GM18517 (cell line): ENCODE measurements around the gene GPR62.

Experiments used
- ATAC-seq: cut with Tn5 transposase; IDR thresholded peaks from one replicate; pipeline ENCODE4 v1.9.1; 2021; ENCODE audit warnings: mild to moderate bottlenecking, moderate library complexity; ENCODE audit not compliant: unreplicated experiment

The GPR62 gene

DNA sequence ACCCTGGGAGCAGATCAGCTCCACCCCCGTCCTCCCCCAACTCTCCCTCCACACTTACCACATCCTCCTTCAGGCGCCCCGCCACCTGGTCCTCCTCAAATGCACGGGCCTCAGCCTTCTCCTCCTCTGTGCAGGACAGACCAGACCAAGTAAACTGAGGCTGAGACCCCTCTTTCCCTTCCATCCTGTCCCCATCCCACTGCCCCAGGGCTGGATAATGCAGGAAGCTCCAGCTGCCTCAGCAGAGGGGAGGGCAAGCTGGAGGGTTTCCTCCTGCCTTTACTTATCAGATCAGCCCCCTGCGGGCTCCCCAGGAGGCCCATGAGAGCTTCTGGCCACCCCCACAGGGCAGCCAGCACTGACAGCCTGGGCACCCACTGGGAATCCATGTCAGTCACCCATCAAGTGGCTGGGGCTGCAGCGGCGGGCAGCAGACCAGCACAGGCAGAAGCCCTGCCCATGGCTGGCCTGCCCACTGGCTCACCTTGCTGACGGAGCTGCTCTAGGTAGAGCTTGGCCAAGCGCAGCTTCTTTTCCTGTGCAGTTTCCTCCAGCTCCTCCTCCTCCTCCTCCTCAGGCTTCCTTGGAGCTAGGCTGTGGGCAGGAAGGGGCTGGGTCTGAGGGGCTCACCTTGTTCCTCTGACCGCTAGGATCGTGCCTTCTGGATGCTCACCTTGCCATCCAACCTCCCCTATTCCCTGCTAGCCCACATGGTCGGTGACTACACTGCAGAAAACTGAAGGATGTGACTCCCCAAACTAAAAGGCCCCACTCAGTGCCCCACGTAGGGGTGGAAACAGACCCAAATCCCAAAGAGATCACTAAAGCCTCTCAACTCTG lies 17.4 kb upstream of the GPR62 start:
- no peak for ATAC-seq

DNA sequence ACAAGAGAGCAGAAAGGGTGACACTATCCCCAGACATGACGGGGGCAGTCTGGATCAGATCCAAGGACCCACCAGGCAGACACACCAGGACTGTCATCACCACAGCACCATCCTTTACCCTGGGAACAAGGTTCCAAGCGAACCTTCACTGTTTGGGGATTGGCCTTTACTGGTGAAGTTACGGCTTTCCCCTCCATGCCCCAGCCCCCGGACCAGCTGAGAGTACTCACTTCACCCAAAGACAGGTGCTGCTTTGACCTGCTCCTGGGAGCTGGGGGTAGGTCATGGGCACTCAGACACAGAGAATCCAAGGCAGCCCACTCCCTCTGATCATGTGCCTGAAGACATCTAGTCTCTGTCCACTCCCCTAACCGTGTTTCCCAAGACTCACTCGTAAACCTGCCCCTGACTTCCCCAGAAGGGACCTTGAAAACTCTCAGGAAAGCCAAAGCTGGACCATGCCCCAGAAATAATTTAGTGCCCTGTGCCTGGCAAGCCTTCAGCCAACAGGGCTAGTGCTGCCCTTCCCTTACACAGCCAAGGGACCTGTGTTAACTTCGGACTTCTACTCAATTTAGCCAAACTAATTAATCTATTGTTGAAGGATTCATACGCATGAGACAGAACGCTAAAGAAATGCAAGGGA lies 16.3 kb upstream of the GPR62 start:
- ATAC-seq = no peak

DNA sequence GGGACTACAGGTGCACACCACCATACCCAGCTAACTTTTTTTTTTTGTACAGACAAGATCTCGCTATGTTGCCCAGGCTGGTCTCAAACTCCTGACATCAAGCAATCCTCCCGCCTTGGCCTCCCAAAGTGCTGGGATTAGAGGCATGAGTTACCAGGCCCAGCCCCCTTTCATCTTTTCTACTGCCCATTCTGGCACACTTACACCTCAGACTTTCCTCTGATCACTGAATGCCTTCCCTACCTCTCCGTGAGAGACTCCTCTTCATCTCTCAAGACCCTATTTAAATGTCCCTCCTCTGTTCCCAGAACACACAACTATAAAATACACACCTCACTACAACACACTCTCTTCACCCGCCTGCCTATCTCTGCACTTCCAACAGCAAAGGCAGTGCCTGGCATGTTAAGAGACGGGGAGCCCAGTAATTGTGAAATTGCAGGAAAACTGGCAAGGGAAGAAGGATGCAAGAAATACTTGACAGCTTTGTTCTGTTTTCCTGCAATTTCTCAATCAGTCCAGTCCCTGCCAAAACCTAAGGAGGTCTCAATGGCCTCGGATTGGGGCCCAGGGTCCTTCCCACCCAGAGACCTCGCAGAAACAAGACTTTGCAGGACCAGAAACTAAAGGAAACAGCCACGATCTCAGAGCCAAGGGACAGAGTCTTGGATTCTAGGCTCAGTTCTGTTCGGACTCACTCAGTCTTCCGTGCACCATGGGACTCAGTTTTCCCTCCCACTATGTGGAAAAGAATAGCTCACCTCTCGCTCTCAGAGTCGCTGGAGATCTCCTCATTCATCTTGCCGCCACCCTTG lies 14.3 kb upstream of the GPR62 start:
- ATAC-seq = no peak

DNA sequence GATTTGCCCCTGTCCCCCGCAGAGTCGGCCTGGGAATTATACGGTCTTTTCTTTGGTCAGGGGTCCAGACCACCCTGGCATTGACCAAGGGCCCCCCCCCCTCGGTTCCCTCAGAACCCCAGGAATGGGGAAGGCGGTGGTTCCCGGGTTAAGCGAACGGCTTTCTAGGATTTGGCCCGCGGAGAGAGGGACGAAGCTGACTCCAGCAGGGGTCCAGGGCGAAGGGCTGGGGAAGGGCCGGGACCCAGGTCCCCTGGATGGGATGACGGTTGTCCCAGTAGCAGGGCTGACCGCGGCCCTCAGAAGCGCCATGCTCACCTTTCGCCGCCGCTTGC lies 13.8 kb upstream of the GPR62 start:
- ATAC-seq = peak; percentile 14

DNA sequence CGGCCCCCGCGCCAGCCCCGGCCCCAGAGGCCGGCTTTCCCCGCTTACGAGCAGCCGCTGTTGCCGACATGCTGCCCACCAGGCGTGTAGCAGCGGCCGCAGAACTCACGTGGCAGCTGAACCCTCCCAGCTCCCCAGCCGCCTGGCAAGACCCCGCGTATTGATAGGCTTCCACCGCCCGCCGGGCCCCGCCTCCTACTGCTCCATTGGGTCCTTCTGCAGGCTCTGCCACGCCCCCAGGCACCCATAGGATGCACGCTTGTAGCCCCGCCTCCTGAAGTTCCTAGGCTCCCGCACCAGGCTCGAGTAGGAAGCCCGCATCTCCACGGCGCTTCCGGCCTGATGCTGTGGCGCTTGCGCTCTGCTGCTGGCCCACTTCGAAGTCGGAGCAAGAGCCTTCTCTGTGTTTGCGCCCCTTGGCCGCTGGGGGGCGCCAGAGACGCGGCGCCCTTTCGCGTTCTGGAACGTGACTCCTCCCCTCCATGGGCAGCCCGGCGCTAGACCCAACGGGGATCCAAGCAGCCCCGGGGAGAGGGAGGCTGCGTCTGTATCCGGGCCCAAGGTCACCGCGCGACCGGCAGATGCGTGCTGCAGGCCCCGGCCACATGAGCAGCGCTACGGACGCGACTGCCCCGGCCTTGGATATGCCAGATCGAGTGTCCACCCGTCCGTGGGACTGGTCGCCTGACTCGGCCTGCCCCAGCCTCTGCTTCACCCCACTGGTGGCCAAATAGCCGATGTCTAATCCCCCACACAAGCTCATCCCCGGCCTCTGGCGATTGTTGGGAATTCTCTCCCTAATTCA lies 13.2 kb upstream of the GPR62 start, which contains the start of the genes PARP3 and RRP9:
Gene PARP3 (plus strand): TSS at position 566 of the 805 bp plus-strand sequence. CDS start 993 bp downstream, outside the sequence.
Gene RRP9 (minus strand): TSS at position 107 of the 805 bp plus-strand sequence. CDS start 37 bp downstream, at position 70.
- ATAC-seq = peak; percentile 90

DNA sequence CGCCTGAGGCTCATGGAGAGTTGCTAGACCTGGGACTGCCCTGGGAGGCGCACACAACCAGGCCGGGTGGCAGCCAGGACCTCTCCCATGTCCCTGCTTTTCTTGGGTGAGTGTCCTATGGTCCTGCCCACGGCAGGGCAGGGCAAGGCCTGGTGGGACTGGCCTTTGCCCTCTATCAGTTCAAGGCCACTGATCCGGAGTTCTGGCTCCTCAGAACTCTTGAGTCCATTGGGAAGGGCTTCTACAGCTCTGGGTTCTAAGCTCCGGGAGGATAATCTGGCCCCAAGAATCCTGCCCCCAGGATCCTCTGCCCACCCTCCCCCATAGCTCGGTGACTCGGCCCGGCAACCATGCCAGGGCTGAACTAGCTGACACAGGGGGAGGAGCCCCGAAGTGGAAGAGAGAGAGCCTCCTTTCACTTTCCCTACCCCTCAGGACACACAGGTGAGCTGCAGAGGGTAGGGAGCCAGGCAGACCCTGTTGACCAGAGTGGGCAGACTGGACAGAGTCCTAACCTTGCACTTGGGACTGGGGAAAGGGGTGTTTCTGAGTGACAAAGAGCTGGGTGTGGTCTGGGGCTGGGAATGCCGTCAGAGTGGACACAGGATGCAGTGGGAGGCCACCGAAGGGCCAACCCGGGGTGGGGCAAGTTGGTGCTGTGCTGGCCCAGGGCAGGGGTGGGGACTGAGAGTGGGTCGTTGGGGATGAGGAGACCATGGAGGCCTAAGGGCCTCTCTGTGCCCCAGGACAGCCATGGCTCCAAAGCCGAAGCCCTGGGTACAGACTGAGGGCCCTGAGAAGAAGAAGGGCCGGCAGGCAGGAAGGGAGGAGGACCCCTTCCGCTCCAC lies 12.4 kb upstream of the GPR62 start:
- ATAC-seq = no peak

DNA sequence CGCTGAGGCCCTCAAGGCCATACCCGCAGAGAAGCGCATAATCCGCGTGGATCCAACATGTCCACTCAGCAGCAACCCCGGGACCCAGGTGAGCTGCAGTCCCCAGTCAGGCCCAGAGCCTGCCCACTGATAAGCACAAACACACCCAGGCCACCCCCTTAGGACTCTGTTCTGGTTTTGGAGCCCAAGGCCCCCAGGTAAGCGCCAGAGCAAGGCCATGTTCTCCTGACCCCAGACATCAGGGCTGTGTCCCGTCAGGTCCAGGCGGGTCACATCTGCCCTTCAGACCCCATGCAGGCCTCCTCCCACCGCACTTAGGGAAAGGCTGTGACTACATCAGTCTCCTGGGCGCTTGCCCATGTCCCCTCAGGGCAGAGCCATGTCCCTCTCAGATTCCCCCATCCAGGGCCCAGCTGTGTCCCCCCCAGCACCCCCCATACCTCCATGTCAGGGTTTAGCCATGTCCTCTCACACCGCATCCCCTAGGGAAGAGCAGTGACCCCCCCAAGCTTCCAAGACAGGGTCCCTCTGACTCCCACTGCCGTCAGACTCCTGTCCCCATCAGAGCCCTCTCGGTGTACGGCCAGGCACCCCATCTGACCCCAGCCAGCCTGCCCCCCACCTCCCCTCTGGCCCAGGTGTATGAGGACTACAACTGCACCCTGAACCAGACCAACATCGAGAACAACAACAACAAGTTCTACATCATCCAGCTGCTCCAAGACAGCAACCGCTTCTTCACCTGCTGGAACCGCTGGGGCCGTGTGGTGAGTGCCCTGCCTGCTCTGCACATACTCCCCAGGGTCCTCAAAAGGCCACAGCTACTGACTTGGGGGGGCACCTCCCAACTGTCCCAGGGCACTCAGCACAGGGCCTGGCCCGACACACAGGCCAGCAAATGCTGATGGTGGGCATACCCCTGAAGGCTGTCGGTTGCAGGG lies 11.5 kb upstream of the GPR62 start:
- ATAC-seq = no peak

DNA sequence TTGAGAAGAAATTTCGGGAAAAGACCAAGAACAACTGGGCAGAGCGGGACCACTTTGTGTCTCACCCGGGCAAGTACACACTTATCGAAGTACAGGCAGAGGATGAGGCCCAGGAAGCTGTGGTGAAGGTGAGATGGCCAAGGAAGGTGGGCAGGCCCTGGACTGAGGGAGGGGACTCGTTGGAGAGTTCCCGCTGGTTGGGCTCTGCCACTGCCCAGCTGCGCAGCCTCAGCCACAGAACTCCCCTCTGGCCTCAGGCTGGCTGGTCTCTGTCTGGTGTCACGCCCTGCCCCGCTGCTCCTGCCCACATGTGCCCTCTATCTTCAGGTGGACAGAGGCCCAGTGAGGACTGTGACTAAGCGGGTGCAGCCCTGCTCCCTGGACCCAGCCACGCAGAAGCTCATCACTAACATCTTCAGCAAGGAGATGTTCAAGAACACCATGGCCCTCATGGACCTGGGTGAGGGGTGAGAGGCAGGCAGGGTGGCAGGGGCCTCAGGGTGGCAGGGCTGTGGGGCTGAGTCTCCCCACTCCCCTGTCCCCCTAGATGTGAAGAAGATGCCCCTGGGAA lies 10.6 kb upstream of the GPR62 start:
- ATAC-seq = no peak

DNA sequence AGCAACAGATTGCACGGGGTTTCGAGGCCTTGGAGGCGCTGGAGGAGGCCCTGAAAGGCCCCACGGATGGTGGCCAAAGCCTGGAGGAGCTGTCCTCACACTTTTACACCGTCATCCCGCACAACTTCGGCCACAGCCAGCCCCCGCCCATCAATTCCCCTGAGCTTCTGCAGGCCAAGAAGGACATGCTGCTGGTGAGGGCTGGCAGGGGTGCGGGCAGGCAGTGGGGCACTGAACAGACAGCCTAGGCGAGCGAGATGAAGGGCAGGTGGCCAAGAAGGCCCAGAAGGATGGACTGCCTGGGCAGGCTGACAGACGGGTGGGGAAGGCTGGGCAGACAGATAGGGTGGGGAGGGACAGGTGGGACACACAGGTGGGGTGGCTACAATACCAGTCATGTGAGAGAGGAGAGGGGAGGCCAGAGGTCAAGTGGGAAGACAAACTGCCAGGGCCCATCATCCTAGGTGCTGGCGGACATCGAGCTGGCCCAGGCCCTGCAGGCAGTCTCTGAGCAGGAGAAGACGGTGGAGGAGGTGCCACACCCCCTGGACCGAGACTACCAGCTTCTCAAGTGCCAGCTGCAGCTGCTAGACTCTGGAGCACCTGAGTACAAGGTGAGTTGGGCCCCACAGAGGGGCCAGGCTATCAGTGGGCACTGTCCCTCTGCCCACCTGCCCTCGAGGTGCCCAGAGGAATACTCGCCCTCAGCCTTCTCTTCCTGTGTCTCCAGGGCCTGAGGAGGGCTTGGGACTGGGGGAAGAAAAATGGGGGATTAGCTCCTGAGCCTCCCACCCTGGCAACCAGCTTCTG lies 9.9 kb upstream of the GPR62 start:
- no peak for ATAC-seq

DNA sequence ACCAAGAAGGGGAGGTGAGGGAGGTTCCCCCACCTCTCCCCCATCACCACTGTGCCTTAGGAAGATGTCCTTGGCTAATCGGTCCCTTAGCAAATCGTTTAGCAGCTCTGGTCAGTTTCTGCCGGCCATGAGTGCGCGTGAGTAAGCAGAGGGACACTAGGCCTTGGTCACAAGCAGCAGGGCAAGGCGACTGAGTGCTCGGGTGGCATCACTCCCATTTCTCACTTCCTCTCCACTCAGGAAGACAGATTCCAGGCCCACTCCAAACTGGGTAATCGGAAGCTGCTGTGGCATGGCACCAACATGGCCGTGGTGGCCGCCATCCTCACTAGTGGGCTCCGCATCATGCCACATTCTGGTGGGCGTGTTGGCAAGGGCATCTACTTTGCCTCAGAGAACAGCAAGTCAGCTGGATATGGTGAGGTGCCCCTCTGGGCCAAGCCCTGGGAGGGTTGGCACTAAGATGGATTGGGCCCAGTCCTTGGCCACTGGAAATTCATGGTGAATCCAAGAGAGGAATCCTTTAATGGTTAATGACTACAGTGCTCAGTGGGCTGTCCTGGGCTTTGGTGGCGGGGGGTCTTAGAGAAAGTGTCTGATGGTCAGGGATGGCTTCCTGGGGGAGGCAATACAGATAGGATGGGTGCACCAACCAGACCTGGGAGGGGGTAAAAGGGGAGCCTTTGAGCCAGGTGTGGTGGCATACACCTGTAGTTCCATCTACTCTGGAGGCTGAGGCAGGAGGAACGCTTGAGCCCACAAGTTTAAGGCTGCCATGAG lies 9.1 kb upstream of the GPR62 start:
- no peak for ATAC-seq

DNA sequence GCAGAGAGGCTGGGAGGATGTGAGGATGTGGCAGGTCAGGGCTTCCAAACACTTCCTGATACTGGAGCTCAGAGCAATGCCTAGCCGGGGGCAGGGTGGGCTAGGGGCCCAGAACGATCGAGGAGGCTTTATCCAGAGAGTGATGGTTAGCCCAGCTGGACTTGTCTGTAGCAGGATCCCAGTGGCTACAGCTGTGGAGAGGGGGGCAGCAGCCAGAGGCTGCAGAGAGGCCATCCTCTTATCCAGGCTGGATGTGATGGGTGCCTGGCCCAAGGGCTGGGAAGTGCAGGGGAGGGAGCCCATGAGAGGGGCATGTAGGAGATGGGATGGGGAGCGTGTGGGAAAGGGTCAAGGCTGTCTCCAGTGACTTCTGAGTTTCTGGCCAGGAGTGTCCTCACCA lies 8.4 kb upstream of the GPR62 start:
- ATAC-seq = no peak

DNA sequence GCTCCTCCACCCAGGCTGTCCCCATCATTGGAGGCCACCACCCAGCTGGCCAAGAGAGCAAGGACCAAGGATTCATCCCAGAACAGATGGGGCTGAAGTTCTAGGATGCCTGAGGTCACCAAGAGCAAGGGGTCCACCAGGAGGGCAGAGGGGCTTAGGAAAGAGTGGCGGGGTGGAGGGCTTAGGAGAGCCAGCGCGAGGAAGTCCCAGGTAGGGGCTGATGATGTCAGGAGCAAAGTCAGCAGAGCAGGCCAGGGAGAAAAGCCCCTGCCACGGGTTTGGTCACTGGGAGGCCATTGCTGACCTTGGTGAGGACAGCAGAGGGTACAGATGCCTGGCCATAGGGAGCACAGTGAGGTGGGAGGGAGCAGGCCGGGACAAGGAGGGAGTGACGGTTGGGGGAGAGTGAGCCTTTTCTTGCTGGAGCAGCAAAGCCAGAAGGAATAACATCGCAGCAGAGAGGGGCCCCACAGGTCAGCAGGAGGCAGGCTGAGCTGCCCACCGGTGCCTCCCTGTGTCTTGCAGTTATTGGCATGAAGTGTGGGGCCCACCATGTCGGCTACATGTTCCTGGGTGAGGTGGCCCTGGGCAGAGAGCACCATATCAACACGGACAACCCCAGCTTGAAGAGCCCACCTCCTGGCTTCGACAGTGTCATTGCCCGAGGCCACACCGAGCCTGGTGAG lies 7.8 kb upstream of the GPR62 start:
- no peak for ATAC-seq

DNA sequence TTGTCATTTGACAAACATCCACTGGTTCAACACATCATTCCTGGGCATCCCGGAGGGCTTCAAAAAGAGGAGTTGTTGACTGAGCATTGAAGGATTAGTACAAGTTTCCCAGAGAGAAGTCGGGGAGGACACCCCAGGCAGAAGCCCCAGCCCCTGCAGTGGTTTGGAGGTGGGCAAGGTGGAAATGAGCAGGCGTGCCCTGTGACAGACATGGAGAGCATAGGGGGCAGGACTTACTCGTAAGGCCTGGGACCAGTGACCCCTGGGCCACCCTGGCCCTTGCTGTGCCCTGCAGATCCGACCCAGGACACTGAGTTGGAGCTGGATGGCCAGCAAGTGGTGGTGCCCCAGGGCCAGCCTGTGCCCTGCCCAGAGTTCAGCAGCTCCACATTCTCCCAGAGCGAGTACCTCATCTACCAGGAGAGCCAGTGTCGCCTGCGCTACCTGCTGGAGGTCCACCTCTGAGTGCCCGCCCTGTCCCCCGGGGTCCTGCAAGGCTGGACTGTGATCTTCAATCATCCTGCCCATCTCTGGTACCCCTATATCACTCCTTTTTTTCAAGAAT lies 7.1 kb upstream of the GPR62 start:
- ATAC-seq = no peak

DNA sequence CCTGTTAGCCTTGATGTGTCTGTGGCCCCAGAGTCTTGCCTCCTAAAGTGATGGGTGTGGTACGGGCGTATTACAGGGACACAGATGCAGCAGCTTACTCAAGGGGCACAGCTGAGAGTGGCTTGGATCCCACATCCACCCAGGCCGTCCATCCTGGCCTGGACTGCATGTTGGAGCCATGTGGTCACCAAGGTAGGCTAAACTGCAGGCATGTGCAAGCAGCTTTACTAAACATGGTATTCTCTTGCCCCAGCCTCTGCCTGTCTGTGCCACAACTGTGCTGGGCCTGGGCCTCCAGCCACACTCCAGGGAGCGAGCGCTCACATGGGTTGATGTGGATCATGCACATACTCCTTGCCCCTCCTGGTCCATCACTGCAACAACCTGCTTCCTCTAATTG lies 6.1 kb upstream of the GPR62 start:
- ATAC-seq = no peak

DNA sequence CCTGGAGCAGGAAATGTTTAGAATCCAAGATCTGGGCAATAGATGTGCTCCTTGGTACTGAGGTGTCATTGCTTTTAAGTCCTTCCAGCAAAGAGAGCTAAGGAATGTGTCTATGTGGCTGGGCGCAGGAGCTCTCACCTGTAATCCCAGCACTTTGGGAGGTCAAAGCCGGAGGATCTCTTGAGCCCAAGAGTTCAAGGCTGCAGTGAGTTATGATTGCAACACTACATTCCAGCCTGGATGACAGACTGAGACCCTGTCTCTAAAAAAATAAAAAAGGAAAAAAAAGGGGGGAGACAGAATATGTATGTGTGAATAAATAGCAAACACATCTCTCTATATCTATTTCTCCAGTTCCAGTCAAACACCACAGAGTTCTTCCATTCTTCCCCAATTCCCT lies 4.3 kb upstream of the GPR62 start:
- no peak for ATAC-seq

DNA sequence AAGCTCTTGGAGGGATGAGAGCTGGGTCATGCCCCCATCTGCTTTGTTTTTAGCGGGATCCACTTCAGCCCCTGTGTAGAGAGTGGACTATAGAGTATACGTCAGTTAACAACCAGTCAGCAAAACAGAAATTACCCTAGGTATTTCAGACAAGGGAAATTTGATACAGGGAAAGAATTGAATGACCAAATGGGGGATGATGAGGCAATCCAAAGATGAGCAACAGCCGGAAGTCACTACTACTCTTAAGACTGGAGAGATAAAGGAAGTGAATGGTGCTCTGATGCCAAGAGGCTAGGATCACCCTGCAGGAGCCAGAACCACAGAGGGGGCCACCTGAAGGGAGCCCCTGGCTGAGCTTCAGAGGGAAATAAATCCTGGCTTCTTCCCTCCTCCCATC lies 1.7 kb upstream of the GPR62 start:
- no peak for ATAC-seq
